HG02870 (cell line): ENCODE measurements around the gene CPM.

Source experiments
- ATAC-seq: cut with Tn5 transposase; IDR thresholded peaks from one replicate; pipeline ENCODE4 v1.9.1; 2021; ENCODE audit warnings: mild to moderate bottlenecking, moderate library complexity; ENCODE audit not compliant: unreplicated experiment

CPM gene

DNA sequence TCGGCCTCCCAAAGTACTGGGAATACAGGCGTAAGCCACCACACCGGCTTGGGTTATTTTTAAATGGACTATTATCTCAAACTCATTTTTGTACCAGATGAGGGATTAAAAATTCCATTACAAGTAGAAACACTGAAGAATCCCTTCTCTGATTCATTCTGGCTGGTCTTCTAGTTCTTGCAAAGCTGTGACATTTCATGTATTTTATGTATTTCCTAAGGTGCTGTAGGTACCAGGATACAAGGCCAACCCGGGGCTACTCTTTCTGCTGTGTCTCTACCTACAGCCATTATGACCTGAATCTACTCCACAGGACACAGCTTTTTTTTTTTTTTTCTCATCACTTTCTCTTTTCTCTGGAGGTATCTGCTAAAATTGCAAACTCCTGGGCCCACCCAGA is 24.9 kb downstream of the CPM start:
- no peak for ATAC-seq

DNA sequence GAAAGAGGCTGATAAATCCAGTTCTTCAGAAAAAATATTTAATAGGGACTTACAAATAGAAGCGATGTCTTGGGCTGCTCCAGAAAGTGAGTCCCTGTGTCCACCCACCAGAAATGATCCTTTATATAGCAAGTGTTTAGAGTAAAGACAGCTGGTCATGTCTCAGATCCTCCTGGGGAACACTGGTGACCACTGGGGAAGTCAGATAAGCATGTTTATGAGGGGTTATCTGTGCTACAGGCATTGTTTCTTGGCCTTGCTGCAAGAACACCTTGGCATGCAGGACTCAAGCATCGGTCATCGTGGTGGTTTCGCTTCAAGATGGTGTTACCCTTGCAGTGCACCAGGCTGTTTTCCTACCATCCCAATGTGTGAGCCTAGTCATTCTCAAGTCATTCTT is 27.2 kb downstream of the CPM start:
- ATAC-seq: no peak

DNA sequence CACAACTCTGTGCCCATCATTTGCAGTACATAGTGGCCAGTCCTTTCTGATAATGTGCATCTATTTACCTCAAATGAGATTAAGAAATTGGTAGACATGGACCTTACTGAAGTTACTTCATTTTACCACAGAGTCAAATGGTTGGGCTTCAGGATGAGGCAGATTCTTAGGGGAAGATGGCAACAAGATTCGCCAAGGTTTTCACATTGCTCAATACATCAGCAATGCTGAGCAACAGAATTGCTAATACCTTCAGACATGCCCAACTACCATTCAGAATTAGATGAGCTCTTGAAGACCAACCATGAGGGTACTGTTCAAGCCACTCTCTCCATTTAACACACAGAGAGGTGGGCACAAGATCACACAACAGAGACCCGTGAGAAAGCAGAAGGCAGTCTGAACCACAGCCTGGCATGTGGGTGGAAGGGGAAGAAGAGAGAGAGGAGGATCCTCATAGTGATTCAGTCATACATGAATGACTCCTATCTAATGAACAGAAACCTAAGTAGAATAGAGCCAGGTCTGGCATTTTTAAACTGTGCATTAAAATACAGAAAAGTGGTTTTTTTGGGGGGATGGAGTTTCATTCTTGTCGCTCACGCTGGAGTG is 28.5 kb downstream of the CPM start:
- ATAC-seq: no peak

DNA sequence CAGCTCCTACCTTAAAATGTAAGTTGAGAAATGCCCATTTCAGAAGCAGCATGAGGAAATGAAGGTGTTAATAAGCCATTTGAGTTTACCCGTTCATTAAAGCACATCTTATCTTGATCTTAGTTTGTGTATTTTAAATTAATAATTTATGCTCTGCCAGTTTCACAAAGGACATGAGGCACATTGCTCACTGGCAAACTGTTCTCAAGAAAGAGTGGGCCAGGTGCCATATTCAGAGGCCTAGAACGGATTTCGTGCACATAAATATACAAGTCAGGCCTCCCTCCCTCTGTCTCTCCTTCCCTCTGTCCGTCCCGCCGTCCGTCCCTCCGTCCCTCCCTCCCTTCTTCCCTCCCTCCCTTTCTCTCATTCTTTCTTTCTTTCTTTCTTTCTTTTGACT is 29.5 kb downstream of the CPM start:
- ATAC-seq: no peak

DNA sequence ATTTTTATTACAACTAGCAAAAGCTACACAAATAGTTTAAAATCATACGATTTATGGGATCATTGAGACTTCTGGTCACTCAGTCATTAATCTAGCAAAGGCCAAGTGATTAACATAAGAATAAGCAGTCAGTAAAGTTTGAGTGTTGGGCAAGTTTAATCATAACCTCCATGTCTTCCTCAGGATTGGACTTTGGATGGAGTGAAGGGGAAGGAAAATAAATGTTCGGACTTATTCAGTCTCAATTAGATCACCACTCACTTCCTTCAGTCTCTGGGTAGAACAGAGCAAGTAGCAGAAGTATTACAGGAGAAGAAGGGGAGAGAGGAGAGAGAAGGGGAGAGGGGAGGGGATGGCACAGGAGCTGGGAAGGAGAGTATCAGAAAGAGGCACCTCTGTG is 31.4 kb downstream of the CPM start:
- ATAC-seq: no peak

DNA sequence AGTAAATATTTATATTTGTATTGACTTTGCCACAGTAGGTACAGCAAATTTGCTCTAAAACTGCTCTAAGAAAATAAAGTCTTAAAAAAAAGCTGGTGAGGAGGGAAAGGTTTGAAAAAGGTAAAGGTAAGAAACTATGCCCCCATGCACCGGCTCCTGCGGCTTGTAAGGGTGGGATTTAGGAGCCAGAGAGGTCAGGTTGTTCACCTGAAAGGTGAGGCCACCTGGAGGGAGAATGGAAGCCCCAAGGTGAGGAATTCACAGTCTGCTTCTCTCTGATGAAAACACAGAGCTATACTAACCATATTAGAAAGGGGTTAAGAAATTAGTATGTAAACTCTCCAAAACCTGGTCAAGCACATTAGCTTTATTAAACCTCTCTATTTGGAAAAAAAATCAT is 31.8 kb downstream of the CPM start:
- ATAC-seq: no peak

DNA sequence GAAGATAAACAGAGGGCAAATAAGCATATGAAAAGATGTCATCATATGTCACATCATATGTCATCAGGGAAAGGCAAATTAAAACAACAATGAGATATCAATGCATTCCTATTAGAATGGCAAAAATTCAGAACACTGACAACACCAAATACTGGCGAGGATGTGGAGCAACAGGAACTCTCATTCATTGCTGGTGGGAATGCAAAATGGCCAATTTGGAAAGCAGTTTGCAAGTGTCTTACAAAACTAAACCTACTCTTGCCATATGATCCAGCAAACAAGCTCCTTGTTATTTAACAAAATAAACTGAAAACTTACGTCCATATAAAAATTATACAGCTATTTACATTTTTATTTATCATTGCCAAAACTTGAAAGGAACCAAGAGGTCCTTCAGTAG is 32.7 kb downstream of the CPM start:
- no peak for ATAC-seq

DNA sequence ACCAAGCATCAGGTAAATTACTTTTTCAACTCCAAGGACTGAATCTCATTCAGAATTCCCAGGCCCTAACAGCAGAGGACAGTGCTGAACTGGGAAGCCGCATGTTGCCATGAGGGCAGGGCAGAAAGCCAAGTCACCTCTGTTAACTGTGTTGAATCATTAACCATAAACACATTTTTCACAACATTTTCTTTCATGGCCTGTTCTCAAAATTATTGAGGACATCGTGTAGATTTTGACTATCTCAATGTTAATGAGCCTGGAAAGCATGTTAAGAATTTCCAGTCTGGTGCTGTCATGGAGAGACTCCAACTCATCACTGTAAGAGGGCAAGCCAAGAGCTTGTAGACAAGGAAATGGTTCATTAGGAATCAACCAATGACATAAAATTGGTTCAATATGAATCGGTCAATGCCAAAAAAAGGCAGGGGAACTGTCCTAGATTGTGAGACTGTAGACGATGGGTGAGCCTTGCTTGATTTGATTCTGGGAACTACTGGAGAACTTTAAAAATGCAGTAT is 33.7 kb downstream of the CPM start:
- ATAC-seq: no peak

DNA sequence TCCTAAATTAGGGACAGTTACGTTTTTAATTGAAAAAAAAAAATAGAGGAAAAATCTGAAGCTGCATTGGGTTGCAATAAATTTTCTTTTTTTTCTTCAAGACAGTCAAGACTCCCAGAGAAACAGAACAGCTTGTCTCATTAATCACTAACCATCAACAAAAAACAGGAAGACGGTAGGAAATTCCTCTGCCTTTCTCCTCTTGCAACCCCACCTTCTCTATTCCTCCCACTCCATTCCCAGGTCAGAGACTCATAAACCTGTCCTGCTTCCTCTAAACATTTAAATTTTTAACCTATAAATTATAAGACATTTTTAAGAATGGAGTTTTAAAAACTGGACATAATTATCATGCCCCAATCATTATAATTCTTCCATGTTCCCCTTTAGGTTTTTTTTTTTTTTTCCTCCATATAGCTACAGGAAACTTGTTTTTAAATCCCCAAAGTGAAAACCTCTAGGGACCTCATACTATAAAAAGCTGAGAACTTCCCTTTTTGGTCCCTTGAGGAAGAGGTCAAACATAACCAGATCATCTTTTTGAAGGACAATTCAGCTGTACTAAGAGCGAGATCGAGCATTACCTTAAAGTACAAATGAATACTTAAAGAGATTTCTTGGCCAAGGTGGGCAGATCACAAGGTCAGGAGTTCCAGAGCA is 36.0 kb downstream of the CPM start:
- ATAC-seq: no peak

DNA sequence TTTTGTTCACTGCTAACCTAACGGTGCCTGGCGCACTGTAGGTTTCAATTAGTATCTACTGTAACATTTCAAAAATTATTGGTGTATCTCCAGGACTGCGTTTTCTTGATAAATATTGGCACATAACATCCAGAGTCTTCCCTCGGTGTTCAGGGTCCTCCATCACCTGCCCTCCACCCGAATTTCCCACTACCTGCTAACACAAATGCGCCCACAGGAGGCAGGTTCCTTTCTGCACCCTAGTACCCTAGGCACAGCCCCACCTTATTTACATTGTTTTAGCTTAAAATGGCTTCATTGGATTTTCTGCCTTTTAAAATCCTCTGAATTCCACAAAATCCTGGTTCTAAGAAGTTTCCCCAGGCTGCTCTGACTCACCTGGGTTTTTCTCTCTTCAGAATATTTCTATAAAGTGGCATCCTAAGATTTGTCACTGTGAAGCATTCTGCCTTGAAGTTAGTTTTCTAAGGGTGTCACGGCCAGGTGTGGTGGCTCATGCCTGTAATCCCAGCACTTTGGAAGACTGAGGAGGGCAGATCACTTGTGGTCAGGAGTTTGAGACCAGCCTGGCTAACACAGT is 38.6 kb downstream of the CPM start:
- no peak for ATAC-seq

DNA sequence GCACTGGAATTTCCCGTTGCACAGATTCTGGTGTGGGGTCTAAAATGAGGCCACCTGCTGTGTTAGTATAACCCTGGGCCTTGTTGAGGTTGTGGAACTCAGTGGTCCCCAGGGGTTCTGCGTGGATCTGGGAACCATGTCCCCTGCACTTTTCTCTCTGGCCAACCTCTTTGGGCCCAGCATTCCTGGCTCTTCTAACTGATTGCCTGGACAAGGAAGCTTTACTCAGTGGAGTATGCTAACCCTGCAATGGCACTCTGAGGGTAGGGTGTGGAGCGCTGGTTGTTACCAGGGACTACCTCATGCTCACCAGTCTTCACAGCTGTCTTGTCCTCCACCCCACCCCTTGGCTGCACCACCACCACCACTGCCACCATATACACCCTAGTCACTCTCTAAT is 39.2 kb downstream of the CPM start:
- ATAC-seq: no peak

DNA sequence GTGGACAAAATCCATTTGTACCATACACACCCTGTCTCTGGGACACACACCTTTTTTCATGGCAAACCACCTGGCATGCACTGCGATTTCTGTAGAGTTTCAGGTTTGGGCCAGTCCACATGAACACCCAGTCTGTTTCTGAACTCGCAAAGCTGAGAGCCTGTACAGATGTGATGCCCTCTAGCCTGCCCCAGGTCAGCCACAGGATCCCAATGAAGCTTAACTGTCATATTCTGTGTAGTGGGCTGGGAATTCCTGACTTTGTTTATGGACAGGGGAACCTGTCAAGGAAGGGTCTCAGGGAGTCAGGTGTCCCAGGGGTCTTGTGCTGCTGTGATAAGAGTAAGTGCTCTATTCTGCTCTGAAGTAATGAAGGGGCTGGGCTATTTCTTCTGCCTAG is 39.8 kb downstream of the CPM start:
- ATAC-seq: no peak

DNA sequence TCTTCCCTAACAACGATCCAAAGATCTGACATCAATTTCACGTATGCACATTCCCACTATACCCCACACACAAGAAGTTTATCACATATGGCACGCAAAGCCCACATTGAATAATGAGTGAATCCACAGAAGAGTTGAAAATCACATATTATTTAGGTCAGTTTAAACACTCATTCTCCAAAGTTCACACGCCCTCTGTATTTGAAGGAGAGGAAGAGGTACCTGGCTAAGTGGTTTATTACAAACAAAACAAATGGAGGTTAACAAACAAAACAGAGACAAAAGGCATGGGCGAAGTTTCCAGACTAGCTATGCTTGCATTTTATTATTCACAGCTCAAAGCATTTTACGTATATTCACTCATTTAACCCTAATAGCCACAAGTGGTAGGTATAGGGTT is 41.8 kb downstream of the CPM start:
- no peak for ATAC-seq

DNA sequence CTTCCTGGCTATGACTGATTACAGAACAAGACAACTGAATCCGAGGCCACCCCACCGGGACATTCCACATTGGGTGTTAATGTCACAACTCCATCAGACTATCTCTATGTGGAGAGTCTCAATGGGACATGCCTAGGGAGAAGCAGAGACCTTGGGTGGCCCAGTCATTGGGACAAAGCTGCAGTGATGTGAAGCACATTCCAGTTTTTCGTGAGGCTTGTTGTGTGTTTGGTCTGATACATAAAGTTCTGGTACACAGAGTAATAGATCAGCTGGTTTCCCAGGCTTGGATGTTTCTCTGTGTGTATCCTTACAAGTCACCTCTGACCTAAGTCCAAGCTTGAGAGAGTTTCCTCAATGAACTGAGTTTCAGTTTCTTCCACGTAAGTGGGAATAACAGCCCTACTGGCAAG is 42.3 kb downstream of the CPM start:
- ATAC-seq: no peak

DNA sequence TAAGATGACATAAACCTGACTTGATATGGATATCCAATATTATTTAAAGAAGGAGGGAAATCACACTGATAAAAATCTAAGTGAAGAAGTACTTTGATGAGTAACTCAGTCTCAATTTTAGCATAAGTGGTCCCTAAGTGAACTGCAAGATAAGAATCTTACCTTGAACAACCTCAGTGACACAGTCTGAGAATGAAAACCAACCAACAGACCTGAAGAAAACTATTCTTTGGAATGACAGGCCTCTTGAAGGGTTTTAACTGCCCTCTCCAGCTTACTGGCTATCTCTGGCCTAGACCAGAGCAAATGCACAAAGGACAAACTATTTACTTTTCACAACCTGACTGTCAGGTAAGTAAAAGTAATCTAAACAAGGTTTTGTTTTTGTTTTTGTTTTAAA is 44.7 kb downstream of the CPM start:
- ATAC-seq: no peak

DNA sequence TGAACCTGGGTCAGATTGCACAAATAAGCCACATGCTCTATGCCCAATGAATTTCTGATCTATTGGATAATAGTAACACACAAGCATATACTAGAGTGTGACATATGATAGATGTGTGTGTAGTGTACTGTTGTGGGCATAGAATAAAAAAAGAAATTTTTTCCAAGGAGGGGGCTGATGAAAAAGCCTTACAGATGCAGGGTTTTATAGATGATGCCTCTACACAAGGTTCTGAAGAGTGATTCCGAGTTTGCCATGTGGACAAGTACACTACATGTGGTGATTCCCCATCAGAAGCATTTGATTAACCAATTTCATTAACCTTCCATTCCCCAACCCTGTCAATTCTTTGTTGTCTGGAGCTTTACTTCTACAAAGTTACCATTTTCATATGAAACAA is 45.3 kb downstream of the CPM start:
- ATAC-seq: no peak

DNA sequence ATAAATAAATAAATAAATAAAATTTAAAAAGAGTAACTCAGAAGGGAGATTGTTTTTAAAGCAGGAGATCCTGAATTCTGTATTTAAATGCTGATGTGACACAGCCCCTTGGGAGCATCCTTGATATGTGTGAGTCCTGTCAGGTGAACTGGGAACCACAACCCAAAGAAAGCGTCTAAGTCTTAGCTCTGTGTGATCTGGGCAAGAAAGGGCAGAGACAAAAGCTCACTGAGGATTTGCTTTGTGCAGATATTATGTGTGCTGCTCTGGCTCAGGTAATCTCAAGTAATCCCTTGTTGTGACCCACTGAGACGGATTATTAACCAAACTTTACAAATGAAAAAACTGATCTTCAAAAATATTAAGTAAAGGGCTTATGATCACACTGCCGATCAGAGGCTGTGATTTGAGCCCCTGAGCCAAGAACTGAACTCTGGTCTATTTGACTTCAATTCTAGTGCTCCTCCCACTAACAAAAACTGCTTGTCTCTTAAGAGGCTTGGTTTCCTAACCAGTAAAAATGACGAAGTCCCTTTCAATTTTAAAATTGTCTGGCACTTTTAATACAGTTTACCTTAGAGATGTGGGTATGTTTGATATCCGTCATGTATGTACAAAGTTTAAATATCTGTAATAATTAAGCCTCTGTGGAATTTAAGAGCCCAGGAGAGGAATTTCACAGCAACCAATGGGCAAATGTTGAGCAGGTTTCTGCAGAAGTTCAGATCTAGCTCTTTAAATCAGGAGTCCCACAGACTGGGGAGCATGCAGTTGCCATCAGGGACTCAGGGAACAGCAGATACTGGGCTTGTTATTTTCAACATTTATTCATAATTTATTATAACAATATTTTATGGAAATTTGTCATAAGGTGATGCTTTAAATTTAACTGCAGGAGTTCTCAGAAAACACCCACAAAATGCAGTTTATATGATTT is 46.1 kb downstream of the CPM start:
- no peak for ATAC-seq

DNA sequence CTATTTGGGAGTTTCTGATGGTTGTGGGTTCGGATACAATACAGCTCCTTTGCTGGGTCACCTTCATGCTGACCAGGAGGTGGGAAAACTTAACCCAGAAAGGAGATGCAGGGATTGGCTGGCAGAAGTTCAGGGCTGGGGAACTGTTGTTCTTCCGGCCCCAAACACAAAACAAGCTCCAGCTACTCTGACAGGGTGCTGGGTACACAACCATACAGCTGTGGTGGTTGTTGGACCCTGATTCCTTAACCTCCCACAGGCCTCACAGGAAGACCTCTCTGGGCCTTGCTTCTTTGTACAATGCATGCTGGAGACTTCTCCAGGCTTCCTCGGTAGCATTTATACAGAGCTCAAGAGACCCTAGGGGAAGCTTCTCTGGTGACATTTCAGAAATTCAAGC is 47.6 kb downstream of the CPM start:
- ATAC-seq: no peak

DNA sequence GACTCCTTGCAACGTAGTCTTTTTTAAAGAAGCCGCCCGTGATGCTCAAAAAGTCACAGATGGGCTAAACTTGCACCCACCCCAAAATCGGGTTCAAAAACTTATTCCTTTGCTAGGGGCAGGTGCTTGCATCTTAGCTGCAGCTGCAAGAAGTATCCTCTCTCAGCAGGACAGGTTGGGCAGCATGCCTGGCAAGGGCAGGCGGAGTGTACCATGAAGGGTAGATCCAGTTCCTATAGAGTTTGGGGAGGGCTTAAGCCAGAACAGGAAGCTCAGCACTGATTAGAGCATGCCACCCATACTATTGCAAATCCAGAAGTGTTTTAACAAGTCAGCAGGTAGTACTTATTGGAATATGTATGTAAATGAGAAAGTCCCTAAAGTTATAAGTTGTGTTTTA is 48.7 kb downstream of the CPM start:
- no peak for ATAC-seq

DNA sequence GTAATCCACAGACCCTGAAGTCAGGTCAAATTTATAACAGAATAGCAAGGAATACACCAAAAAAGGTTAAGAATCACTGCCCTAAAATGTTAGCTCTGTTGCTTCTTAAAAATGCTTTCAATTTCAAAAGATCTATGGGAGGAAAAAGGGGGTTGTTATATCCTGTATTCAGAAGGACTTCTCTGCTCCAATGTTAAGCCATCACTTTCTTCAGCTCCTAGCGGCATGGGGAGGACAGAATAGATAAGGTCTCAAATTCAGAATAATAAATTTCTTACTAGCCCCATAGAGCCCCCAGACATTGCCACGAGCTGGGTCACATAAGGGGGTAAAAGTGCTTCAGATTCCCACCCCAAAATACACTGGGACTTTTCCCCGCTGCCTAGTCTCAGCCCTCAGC is 49.8 kb downstream of the CPM start:
- no peak for ATAC-seq

DNA sequence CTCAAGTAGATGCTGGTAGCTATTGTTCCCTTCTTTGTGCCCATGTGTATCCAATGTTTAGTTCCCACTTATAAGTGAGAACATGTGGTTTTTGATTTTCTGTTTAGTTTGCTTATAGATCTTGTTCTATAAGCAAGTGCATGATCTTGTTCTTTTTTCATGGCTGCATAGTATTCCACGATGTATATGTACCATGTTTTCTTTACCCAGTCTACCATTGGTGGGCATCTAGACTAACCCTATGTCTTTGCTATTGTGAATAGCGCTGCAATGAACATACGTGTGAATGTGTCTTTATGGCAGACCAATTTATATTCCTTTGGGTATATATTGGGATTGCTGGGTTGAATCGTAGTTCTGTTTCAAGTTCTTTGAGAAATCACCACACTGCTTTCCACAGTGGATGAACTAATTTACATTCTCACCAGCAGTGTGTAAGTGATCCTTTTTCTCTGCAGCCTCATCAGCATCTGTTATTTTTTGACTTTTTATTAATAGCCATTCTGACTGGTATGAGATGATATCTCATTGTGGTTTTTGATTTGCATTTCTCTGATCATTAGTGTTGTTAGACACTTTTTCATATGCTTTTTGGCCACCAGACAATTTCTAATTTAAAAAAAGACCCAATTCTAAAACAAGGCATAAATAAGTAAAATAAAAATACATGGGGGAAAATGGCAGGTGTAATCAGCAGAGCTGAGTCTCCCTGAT is 50.6 kb downstream of the CPM start:
- no peak for ATAC-seq
